Adrenal gland (tissue), 12 donors: ENCODE measurements around the gene ALG1. TPM values are rescaled to one million over a fixed set of nuclear protein-coding genes. Genes with fewer than 3 reads are reported as not detected.
A peak's percentile ranks its signal among the peaks of the same experiment; 100 is the strongest.
"Not testable (repeated sequence)": the region's sequence is repeated elsewhere in the genome, so short reads cannot be mapped to it uniquely, and the experiment has no call there.

Experiments used
- DNase-seq, 7 donors: peaks; one replicate each; pipeline ENCODE4 v3.0.0-alpha.2; 2019 to 2020
- H3K27ac ChIP-seq, 5 donors: fragments of 200-600 bp; sonication (generic) in 4 of 5; 1 replicate in 3 of 5; 2 replicates in 2 of 5; pipeline versions ENCODE4 v1.5.1 to v1.8.0; 2016 to 2020; ENCODE audit warnings: mild to moderate bottlenecking in 1 of 5
- H3K27me3 ChIP-seq: fragments of 200-600 bp; 2 replicates; pipeline ENCODE4 v1.8.0; 2021
- H3K36me3 ChIP-seq, 2 donors: fragments of 200-600 bp; replicated peaks in 1 of 2; 1 replicate in 1 of 2; 2 replicates in 1 of 2; pipeline versions ENCODE4 v1.5.1 to v1.8.0; 2018 to 2022
- H3K4me1 ChIP-seq, 2 donors: fragments of 200-600 bp; replicated peaks in 1 of 2; 1 replicate in 1 of 2; 2 replicates in 1 of 2; pipeline versions ENCODE4 v1.5.1 to v1.8.0; 2018 to 2021
- H3K4me3 ChIP-seq, 4 donors: fragments of 200-600 bp; sonication (generic) in 3 of 4; one replicate each; pipeline ENCODE4 v1.5.1; 2016 to 2018
- H3K9me3 ChIP-seq, 3 donors: fragments of 200-600 bp; sonication (generic) in 1 of 3; replicated peaks in 1 of 3; 1 replicate in 2 of 3; 2 replicates in 1 of 3; pipeline versions ENCODE4 v1.5.1 to v1.8.0; 2016 to 2021
- POLR2A ChIP-seq, 2 donors: fragments of 450-650 bp; IDR thresholded peaks; one replicate each; pipeline ENCODE4 v1.6.1; 2017; ENCODE audit warnings: antibody characterized with exemption in 2 of 2, mild to moderate bottlenecking in 2 of 2, moderate library complexity in 1 of 2
- WGBS, 4 donors: extraction: QIAGEN DNeasy Blood & Tissue Kit in 2 of 4; methylation state at CpG; one replicate each; pipeline versions ENCODE4 v1.1.5 to v1.1.7; 2013 to 2017; 5-methylcytosine and 5-hydroxymethylcytosine counted together
- intact Hi-C, 2 donors: fragments of 100-400 bp; cut with DNase I; formaldehyde crosslinking; loops; one replicate each; pipeline versions ENCODE4 v1.14.1 to v1.15.0; 2022 to 2023
- polyA plus RNA-seq, 3 donors: library from polyadenylated mRNA; stranded (reverse); fragments of 200-250 nt in 2 of 3; fragments of 350-450 nt in 1 of 3; fragmentation: Illumina TruSeq in 1 of 3; extraction: RNeasy Lipid Tissue Mini Kit (QIAGEN cat#74804) in 1 of 3; gene quantifications; one replicate each; pipeline ENCODE4 v1.2.3, GENCODE V29; 2013 to 2014
- total RNA-seq, 9 donors: library from RNA; depleted of rRNA in 4 of 9; stranded (reverse); fragments of >200 nt in 4 of 9; fragments of 120-200 nt in 1 of 9; fragmentation: NEBNext Ultra II Directional in 1 of 9; extraction: Animal tissue kit (Norgen Biotek cat#: 25700) in 1 of 9; gene quantifications; one replicate each; pipeline versions ENCODE4 v1.1.0 to v1.2.4, GENCODE V29; 2013 to 2023
- donor health status: healthy with polysubstance abuse.
- donor health status: Bipolar disorder and iron deficiency.
- donor health status: DM: yes; HTN: yes; CAD: no.
- donor health status: DM: no; HTN: no; CAD: no.
- donor health status: DM: no; HTN: no; CAD: no.
- donor health status: DM: yes; HTN: yes; CAD: no.

The ALG1 gene
- total and polyA plus RNA-seq, 12 donors, result 19.2 to 207 (median 41.3) TPM

DNA sequence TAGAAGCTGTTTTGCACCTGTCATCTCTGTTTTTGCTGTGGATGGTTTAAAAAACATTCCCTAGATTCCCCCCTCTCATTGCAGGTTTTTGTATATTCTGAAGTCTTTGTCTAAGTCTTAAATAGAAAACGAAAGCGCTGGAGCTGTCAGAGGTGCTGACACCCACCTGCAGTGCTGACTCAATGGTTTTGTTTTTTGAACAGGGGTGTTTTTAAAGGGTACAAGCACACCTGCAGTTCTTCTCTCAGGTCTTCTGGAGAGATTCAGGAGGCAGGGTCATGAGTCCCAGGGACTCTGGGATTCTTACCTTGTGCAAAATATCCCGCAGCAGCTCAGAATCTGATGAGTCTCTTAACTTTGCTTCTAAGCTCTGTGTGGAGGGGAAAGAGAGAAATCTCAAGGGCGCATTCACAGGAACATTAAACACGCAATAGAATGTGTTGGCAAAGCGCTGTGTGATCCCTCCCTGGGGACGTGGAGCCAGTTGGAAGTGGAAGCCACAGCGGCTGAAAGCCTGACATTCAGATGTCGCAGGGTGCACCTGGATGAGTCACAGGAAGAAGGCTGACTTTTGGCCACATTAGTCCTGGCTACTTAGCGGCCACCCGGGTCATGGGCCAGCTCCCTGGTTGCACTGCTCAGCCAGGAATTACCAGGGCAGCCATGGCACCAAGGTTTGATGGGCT, 23.6 kb downstream of the ALG1 start:
- intact Hi-C loops, H3K36me3 ChIP-seq, H3K27ac ChIP-seq, H3K27me3 ChIP-seq, DNase-seq, H3K9me3 ChIP-seq, H3K4me1 ChIP-seq, H3K4me3 ChIP-seq: not testable (repeated sequence)
- WGBS, 4 donors, result 59 to 67% (median 62%) methylated on average over 10 to 11 of the region's 11 CpGs

GRCh38 chr16:5096437-5097060, 24.9 kb downstream of the ALG1 start:
- intact Hi-C loops, H3K36me3 ChIP-seq, H3K27me3 ChIP-seq, H3K9me3 ChIP-seq, H3K4me1 ChIP-seq: not testable (repeated sequence)
- Histone ChIP-seq H3K4me3 (peak overlapping the region in 1 of 4 donors; percentile 92), H3K27ac (peak overlapping the region in 2 of 5 donors; percentile 54 to 83)
- peak in 1 of 7 donors; percentile 29 for DNase-seq
- 21 to 28% (median 24%) methylated on average over 6 to 7 of the region's 7 CpGs for WGBS, 4 donors

DNA sequence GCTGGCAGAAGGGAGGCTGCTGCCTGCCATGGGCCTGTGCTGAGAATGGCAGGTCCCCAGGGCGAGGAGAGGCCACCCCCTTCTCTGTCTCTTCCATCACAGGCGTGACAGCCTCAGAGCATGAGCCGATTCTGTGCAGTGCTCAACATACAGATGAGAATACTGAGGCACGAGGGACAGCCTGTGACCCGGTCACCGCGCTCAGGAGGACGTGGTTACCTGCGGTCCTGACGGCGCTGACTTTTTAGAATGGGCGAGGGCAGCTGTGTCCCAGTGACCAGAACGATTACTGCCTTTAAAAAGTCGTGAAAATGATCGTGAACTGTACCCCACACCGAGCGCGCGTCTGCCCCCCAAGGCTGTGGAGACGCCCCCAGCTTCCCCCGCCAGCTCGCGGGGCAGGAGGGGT, 25.4 kb downstream of the ALG1 start:
- H3K9me3 ChIP-seq, intact Hi-C loops, H3K36me3 ChIP-seq, H3K4me1 ChIP-seq, H3K27me3 ChIP-seq: not testable (repeated sequence)
- Histone ChIP-seq H3K4me3 (peak overlapping the region; percentile 15 to 96 (median 70)), H3K27ac (peak overlapping the region in 4 of 5 donors; percentile 54 to 83 (median 66))
- peak in 6 of 7 donors; percentile 32 to 78 (median 52) for DNase-seq
- 0 to 1% (median 0%) methylated on average over 7 to 23 of the region's 23 CpGs; no CpG with 5 or more reads in 1 of the 4 donors for WGBS, 4 donors

DNA sequence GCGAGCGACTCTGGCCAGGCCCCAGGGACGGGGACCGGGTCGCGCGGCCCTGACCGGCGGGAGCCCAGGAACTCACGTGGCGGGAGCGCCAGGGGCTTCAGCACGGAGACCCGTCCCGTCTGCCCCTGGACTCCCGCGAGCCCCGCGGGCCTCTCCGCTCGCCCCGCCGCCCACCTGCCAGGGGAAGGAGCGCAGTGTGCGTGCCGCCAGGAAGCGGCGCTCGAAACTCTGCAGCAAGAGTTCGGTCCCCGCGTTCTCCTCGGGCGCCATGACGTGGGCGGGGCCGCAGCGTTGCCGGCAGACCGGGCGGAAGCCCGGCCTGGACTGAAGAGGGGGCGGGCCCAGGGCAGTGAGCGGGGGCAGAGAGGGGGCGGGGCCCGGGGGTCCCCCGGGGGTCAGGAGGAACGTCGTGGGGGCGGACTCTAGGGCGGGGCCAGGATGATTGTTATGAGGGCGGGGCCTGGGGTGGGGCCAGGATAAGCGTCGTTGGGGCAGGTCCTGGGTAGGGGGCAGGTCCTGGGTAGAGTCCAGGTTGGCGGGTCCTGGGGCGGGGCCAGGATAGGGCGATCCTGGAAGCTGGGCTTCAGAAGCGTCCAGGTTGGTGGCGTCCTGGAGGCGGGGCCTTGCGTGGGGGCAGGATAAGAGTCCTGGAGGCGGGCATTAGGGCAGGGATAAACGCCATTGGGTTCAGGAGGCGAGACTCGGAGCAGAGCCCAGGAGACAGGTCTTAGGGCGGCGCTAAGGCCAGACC, 26.0 kb downstream of the ALG1 start, which contains the start of gene EEF2KMT:
TSS of gene EEF2KMT (minus strand) at position 326 of the 751 bp plus-strand sequence. CDS start at position 270, 56 bp downstream.
- peak; percentile 14 to 39 for TF ChIP-seq POLR2A (IDR thresholded peaks at IDR 0.05)
- intact Hi-C loops, H3K36me3 ChIP-seq, H3K27me3 ChIP-seq, H3K9me3 ChIP-seq, H3K4me1 ChIP-seq: not testable (repeated sequence)
- Histone ChIP-seq H3K27ac (peak within 1 kb of the TSS in 4 of 5 donors; percentile 65 to 83 (median 70)), H3K4me3 (peak within 1 kb of the TSS; percentile 15 to 96 (median 70))
- WGBS, 4 donors, result 0 to 1% (median 0%) methylated on average over 3 to 66 of the region's 67 CpGs
- DNase-seq, result peak; percentile 100

DNA sequence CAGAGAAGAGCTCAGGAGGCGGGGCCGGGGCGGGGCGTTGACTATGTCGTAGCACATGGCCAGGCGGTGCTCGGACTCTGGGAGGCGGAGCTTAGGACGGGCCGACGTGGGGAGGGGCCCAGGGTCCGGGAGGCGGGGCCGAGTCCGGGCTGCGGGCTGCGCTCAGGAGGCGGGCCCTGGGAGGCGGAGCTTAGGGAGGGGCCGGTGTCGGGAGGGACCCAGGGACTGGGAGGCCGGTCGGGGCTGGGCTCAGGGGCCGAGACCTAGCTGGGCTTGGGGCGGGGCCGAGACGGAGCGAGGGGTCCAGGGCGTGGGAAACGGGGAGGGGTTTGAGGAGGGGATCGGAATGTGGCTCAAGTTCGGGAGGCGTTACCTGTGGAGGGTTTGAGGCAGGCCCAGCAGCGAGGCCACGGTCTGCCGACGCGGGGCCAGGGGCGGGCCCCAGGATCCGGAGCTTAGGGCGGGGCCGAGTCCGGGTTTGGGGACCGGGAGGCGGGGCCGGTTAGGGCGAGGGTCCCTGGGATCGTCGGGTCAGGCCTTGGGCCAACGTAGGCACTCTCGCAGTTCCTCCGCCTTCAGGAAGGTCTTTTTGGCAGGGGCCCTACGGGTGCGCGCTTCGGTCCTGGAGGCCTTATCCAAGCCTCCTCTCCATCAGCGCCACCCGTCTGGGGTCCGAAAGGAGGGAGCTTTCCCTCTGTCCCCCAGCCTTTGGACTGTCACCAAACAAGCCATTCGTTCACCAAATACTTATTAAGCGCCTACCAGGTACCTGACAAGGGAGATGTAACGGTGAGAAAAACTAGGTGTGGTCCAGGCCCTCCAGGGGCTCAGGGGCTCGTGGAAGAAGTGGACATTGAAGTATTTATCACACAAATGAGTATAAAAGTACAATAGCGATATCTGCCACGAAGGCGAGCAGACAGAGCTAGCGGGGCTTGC, 26.8 kb downstream of the ALG1 start:
- peak; percentile 69 to 88 (median 78) for DNase-seq
- peak overlapping the region in 2 of 4 donors; percentile 35 to 92 for H3K4me3 ChIP-seq
- H3K36me3 ChIP-seq, H3K9me3 ChIP-seq, H3K27me3 ChIP-seq, H3K4me1 ChIP-seq, intact Hi-C loops: not testable (repeated sequence)
- 2 to 4% (median 3%) methylated on average over 7 to 55 of the region's 67 CpGs for WGBS, 4 donors
- peak overlapping the region in 4 of 5 donors; percentile 43 to 83 (median 70) for H3K27ac ChIP-seq

- H3K36me3 ChIP-seq, intact Hi-C loops, H3K4me1 ChIP-seq, H3K9me3 ChIP-seq, DNase-seq, H3K27me3 ChIP-seq, H3K27ac ChIP-seq: not testable (repeated sequence)
- peak overlapping the region in 1 of 4 donors; percentile 92 for H3K4me3 ChIP-seq
- WGBS, 4 donors, result 14 to 35% (median 24%) methylated on average over 4 of the region's 4 CpGs
These were observed 27.5 kb downstream of the ALG1 start for GRCh38 chr16:5099174-5099573.

GRCh38 chr16:5103296-5104032, 31.8 kb downstream of the ALG1 start:
- H3K27me3 ChIP-seq, H3K27ac ChIP-seq, H3K9me3 ChIP-seq, DNase-seq, H3K4me3 ChIP-seq, H3K4me1 ChIP-seq, intact Hi-C loops, H3K36me3 ChIP-seq: not testable (repeated sequence)
- WGBS, 4 donors, result 78 to 86% (median 83%) methylated on average over 12 of the region's 12 CpGs

GRCh38 chr16:5105039-5105438, 33.4 kb downstream of the ALG1 start:
- H3K4me3 ChIP-seq, intact Hi-C loops, H3K27me3 ChIP-seq, H3K36me3 ChIP-seq, DNase-seq, H3K27ac ChIP-seq, H3K4me1 ChIP-seq, H3K9me3 ChIP-seq: not testable (repeated sequence)
- WGBS, 4 donors, result 66 to 80% (median 73%) methylated on average over 4 to 5 of the region's 5 CpGs
